HCT116 (cell line): ENCODE data around the gene NLRP4.

Experiments
- CEBPB ChIP-seq: IDR thresholded peaks from 2 replicates; pipeline ENCODE4 v1.6.1; 2012; ENCODE audit warnings: low read depth
- CTCF ChIP-seq, 3 experiments: fragments of 200-600 bp in 1 of 3; sonication (generic) in 1 of 3; IDR thresholded peaks in 2 of 3; conservative IDR thresholded peaks in 1 of 3; 2 replicates each; pipeline ENCODE4 v1.5.1; 2012 to 2017; ENCODE audit warnings: low read depth in 2 of 3, low read length in 2 of 3, antibody characterized with exemption in 1 of 3, borderline replicate concordance in 1 of 3, control low read depth in 1 of 3, mild to moderate bottlenecking in 1 of 3, mixed read lengths in 1 of 3, mixed run types in 1 of 3, moderate library complexity in 1 of 3; ENCODE audit not compliant: insufficient read depth in 1 of 3
- EZH2 ChIP-seq: fragments of 200-600 bp; sonication (generic); IDR thresholded peaks from 2 replicates; pipeline ENCODE4 v1.6.1; 2017; ENCODE audit warnings: antibody characterized with exemption, mixed run types
- JUND ChIP-seq: IDR thresholded peaks from 2 replicates; pipeline ENCODE4 v1.6.1; 2012
- MAX ChIP-seq: IDR thresholded peaks from 2 replicates; pipeline ENCODE4 v1.6.1; 2012
- POLR2A ChIP-seq: IDR thresholded peaks from 2 replicates; pipeline ENCODE4 v1.7.0; 2011; ENCODE audit warnings: borderline replicate concordance; ENCODE audit not compliant: insufficient read depth, insufficient read length; ENCODE audit errors: extremely low read depth
- POLR2AphosphoS5 ChIP-seq: IDR thresholded peaks from 2 replicates; pipeline ENCODE4 v1.6.1; 2011; ENCODE audit warnings: mild to moderate bottlenecking, low read depth, low read length, moderate library complexity
- RAD21 ChIP-seq: IDR thresholded peaks from 2 replicates; pipeline ENCODE4 v1.6.1; 2012; ENCODE audit warnings: low read depth, mild to moderate bottlenecking
- REST ChIP-seq: IDR thresholded peaks from 2 replicates; pipeline ENCODE4 v1.6.1; 2012; ENCODE audit warnings: low read depth
- SIN3A ChIP-seq: IDR thresholded peaks from 2 replicates; pipeline ENCODE4 v1.6.1; 2012; ENCODE audit warnings: low read depth
- SRF ChIP-seq: IDR thresholded peaks from 2 replicates; pipeline ENCODE4 v1.6.1; 2012; ENCODE audit warnings: low read depth
- YY1 ChIP-seq: IDR thresholded peaks from 2 replicates; pipeline ENCODE4 v1.6.1; 2011; ENCODE audit warnings: low read length, low read depth, moderate library complexity, mild to moderate bottlenecking; ENCODE audit not compliant: insufficient replicate concordance; ENCODE audit errors: extremely low read depth
- ZNF274 ChIP-seq: fragments of 200-500 bp; sonication (Bioruptor generic); IDR thresholded peaks from 2 replicates; pipeline ENCODE4 v1.6.1; 2014; ENCODE audit warnings: mild to moderate bottlenecking, low read depth, low read length, inconsistent platforms

GRCh38 chr19:55855160-55855559 lies 18.8 kb downstream of the NLRP4 start:
- no peak for TF ChIP-seq CTCF (IDR thresholded peaks at IDR 0.05 in 2 of 3, conservative IDR thresholded peaks at IDR 0.05 in 1 of 3; ENCODE audit: borderline replicate concordance in 1 of 3, insufficient read depth in 1 of 3, low read depth in 2 of 3, low read length in 2 of 3)
- no peak for TF ChIP-seq JUND
- TF ChIP-seq POLR2A: no peak
- TF ChIP-seq EZH2: no peak
- no peak for TF ChIP-seq ZNF274
- no peak for TF ChIP-seq CEBPB
- no peak for TF ChIP-seq POLR2AphosphoS5
- TF ChIP-seq SIN3A: no peak
- TF ChIP-seq SRF: no peak
- TF ChIP-seq RAD21: no peak
- no peak for TF ChIP-seq REST
- TF ChIP-seq YY1: no peak
- no peak for TF ChIP-seq MAX
